Cardiac muscle cell (in vitro differentiated cells and primary cell): ENCODE measurements around the gene RPL12. TPM values are rescaled to one million over a fixed set of nuclear protein-coding genes. Genes with fewer than 3 reads are reported as not detected.

ENCODE experiments used
- DNase-seq, 2 donors: peaks; one replicate each; pipeline versions ENCODE4 v3.0.0 to v3.0.0-alpha.2; 2010 to 2017; ENCODE audit warnings: low read depth in 1 of 2, low spot score in 1 of 2
- H3K27ac ChIP-seq: fragments of 200-600 bp; sonication (generic); 2 replicates; pipeline ENCODE4 v1.5.1; 2016
- H3K27me3 ChIP-seq: fragments of 200-600 bp; sonication (generic); 2 replicates; pipeline ENCODE4 v1.6.0; 2016; ENCODE audit warnings: control low read depth
- H3K36me3 ChIP-seq: fragments of 200-600 bp; sonication (generic); 2 replicates; pipeline ENCODE4 v1.5.1; 2016; ENCODE audit warnings: control low read depth
- H3K4me1 ChIP-seq: fragments of 200-600 bp; sonication (generic); 2 replicates; pipeline ENCODE4 v1.8.1; 2017; ENCODE audit warnings: low read depth, mild to moderate bottlenecking, mixed run types
- H3K4me3 ChIP-seq: fragments of 200-600 bp; sonication (generic); 2 replicates; pipeline ENCODE4 v1.5.1; 2016; ENCODE audit warnings: mild to moderate bottlenecking
- H3K9me3 ChIP-seq: fragments of 200-600 bp; sonication (generic); 2 replicates; pipeline ENCODE4 v1.5.1; 2017; ENCODE audit warnings: low read depth, mild to moderate bottlenecking, control low read depth
- CTCF ChIP-seq: IDR thresholded peaks from 2 replicates; pipeline ENCODE4 v1.5.1; 2012; ENCODE audit warnings: low read depth, mild to moderate bottlenecking, low read length
- polyA plus RNA-seq: library from polyadenylated mRNA; unstranded; fragments of >200 nt; fragmentation: Nextera tagmentation; extraction: Ambion mirVana; gene quantifications from 2 replicates; pipeline ENCODE4 v1.2.1, GENCODE V29; 2016
- total RNA-seq: library from RNA; depleted of rRNA; stranded (reverse); fragments of >200 nt; gene quantifications from 2 replicates; pipeline ENCODE4 v1.2.3, GENCODE V29; 2016

RPL12 gene
- total RNA-seq, result 1,318 and 1,367 TPM in 2 replicates
- 335 and 434 TPM in 2 replicates for polyA plus RNA-seq

GRCh38 chr9:127450830-127451607 lies at the start of gene RPL12, which contains the start of gene LRSAM1:
Gene RPL12 (minus strand): TSS chr9:127451406. CDS start chr9:127451317, 89 bp downstream.
Gene LRSAM1 (plus strand): TSS chr9:127451510. CDS start chr9:127454528, 3,018 bp downstream.
- peak within 1 kb of the TSS; percentile 97 for H3K4me3 ChIP-seq
- no peak for TF ChIP-seq CTCF
- no peaks in the 10 kb centered on the region for H3K27me3 ChIP-seq
- H3K36me3 ChIP-seq, result peaks cover 32% of the 10 kb centered on the region
- H3K27ac ChIP-seq, result peak within 1 kb of the TSS; percentile 80
- H3K4me1 ChIP-seq, result peaks cover 22% of the 10 kb centered on the region
- H3K9me3 ChIP-seq, result no peaks in the 10 kb centered on the region
- peak; percentile 96 to 98 for DNase-seq

GRCh38 chr9:127500862-127501261 lies 49.7 kb upstream of the RPL12 start:
- no peak for DNase-seq
- peaks cover 3% of the 10 kb centered on the region for H3K36me3 ChIP-seq
- no peak overlapping the region for H3K4me3 ChIP-seq
- H3K27ac ChIP-seq, result no peak overlapping the region
- H3K4me1 ChIP-seq, result no peaks in the 10 kb centered on the region
- no peak for TF ChIP-seq CTCF
- no peaks in the 10 kb centered on the region for H3K9me3 ChIP-seq
- no peaks in the 10 kb centered on the region for H3K27me3 ChIP-seq

GRCh38 chr9:127500399-127500798 lies 49.2 kb upstream of the RPL12 start:
- Histone ChIP-seq H3K27me3 (no peaks in the 10 kb centered on the region), H3K9me3 (no peaks in the 10 kb centered on the region), H3K4me1 (no peaks in the 10 kb centered on the region), H3K4me3 (no peak overlapping the region), H3K36me3 (peaks cover 3% of the 10 kb centered on the region), H3K27ac (no peak overlapping the region)
- no peak for DNase-seq
- no peak for TF ChIP-seq CTCF

- Histone ChIP-seq H3K4me1 (no peaks in the 10 kb centered on the region), H3K27me3 (no peaks in the 10 kb centered on the region), H3K4me3 (no peak overlapping the region), H3K36me3 (peaks cover 3% of the 10 kb centered on the region), H3K27ac (no peak overlapping the region), H3K9me3 (no peaks in the 10 kb centered on the region)
- DNase-seq, result no peak
- no peak for TF ChIP-seq CTCF
Measured at GRCh38 chr9:127498298-127498697, 47.1 kb upstream of the RPL12 start.

- Histone ChIP-seq H3K9me3 (no peaks in the 10 kb centered on the region), H3K36me3 (peaks cover 1% of the 10 kb centered on the region), H3K27ac (no peak overlapping the region), H3K4me3 (no peak overlapping the region), H3K27me3 (no peaks in the 10 kb centered on the region), H3K4me1 (no peaks in the 10 kb centered on the region)
- DNase-seq, result no peak
- no peak for TF ChIP-seq CTCF
Measured at GRCh38 chr9:127497656-127498290, 46.6 kb upstream of the RPL12 start.
